Astrocyte of the cerebellum (primary cell): Measurements from ENCODE around the gene CP.

ENCODE experiments used
- DNase-seq: peaks from one replicate; pipeline ENCODE4 v3.0.0-alpha.2; 2011; ENCODE audit warnings: low read depth
- H3K4me3 ChIP-seq: 2 replicates; pipeline ENCODE4 v1.5.1; 2011; ENCODE audit warnings: mild to moderate bottlenecking, low read depth, low read length, moderate library complexity
- in situ Hi-C: cut with HindIII; loops from 2 replicates; pipeline ENCODE4 v1.10.0; 2017; ENCODE audit warnings: low sequenced_read_pairs
- TF ChIP-seq, protein P1 (sequence below): IDR thresholded peaks from 2 replicates; pipeline ENCODE4 v1.5.1; 2012; ENCODE audit warnings: low read length, low read depth, moderate library complexity, mild to moderate bottlenecking; ENCODE audit errors: missing control alignments

CP gene

DNA sequence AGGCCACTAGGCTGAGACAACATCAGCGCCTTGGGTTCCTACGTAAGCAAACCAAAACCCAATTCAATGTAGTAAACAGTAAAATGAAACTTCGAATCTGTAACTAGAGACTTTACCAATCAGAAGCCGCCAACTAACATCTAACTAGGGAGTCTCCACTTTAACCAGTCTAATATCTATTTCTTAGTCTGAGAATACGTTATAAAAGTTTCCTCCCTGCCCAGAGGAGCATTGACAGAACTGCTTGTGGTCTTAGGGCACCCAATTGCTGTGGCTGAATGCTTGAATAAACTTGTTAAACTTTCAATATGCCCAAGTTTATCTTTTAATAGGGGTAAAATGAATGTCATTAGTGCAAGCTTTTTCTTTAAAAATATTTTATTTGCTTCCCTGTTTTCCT lies 4.3 kb downstream of the CP start:
- DNase-seq, result no peak
- TF ChIP-seq, protein P1, sequence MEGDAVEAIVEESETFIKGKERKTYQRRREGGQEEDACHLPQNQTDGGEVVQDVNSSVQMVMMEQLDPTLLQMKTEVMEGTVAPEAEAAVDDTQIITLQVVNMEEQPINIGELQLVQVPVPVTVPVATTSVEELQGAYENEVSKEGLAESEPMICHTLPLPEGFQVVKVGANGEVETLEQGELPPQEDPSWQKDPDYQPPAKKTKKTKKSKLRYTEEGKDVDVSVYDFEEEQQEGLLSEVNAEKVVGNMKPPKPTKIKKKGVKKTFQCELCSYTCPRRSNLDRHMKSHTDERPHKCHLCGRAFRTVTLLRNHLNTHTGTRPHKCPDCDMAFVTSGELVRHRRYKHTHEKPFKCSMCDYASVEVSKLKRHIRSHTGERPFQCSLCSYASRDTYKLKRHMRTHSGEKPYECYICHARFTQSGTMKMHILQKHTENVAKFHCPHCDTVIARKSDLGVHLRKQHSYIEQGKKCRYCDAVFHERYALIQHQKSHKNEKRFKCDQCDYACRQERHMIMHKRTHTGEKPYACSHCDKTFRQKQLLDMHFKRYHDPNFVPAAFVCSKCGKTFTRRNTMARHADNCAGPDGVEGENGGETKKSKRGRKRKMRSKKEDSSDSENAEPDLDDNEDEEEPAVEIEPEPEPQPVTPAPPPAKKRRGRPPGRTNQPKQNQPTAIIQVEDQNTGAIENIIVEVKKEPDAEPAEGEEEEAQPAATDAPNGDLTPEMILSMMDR, result no peak
- no peak overlapping the region for H3K4me3 ChIP-seq
- in situ Hi-C loops, result no loop called here

GRCh38 chr3:149216193-149216869 lies 5.3 kb downstream of the CP start:
- TF ChIP-seq, protein P1, result no peak
- in situ Hi-C loops, result no loop called here
- no peak for DNase-seq
- no peak overlapping the region for H3K4me3 ChIP-seq

DNA sequence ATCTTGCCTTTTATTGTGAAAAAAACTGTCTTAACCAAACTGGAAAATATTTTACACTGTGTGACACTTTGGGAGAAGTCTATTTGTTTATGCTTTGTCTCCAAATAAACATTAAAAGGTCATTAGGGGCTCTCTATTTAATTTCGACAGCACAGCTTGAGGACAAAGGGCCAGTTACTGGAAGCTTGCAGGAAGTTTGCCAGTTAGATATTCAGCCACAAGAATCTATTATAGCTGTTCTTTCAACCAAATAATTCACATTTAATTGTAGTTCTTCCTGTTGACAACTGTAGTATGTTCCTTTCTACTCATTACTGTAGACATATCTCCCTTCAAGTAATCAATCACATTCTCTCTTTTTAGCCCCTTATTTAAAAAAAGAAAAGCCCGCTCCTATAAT lies 6.1 kb downstream of the CP start:
- in situ Hi-C loops, result no loop called here
- DNase-seq, result peak; percentile 36
- TF ChIP-seq, protein P1, result no peak
- H3K4me3 ChIP-seq, result no peak overlapping the region

- no peak overlapping the region for H3K4me3 ChIP-seq
- TF ChIP-seq, protein P1, result no peak
- in situ Hi-C loops, result no loop called here
- no peak for DNase-seq
Measured at GRCh38 chr3:149214702-149215101, 6.9 kb downstream of the CP start.

- TF ChIP-seq, protein P1, result no peak
- no peak for DNase-seq
- in situ Hi-C loops, result no loop called here
- H3K4me3 ChIP-seq, result no peak overlapping the region
Measured at GRCh38 chr3:149212386-149212785, 9.2 kb downstream of the CP start.

DNA sequence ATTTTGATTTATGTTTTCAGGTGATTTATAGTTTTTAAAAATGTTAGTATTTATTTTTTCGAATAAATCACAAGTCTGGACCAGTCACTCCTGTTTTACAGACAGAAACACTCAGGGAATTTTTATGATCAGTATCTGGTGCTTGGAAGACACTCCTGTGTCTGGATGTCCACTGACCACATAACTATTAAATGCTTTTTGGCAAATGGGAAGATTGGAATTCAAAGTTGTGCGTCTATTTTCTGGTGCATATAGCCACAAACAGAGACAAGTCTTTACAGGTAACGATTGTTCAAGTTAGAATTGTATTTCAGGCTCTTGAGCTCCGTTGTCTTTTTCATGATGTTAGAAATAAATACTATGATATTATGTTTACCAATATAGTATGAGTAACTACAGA lies 12.2 kb downstream of the CP start:
- no peak for DNase-seq
- in situ Hi-C loops, result no loop called here
- TF ChIP-seq, protein P1, result no peak
- no peak overlapping the region for H3K4me3 ChIP-seq

- TF ChIP-seq, protein P1, result no peak
- no peak overlapping the region for H3K4me3 ChIP-seq
- in situ Hi-C loops, result no loop called here
- DNase-seq, result no peak
Measured at GRCh38 chr3:149207475-149207874, 14.2 kb downstream of the CP start.
